GM21526 (cell line): ENCODE results near the gene PHEX.
"Not testable (repeated sequence)": the region's sequence is repeated elsewhere in the genome, so short reads cannot be mapped to it uniquely, and the experiment has no call there.

Experiments used
- ATAC-seq: cut with Tn5 transposase; IDR thresholded peaks from one replicate; pipeline ENCODE4 v1.9.1; 2021; ENCODE audit warnings: moderate library complexity; ENCODE audit not compliant: unreplicated experiment, low FRiP score

The PHEX gene

GRCh38 chrX:22203186-22203585 is 171.1 kb downstream of the PHEX start:
- ATAC-seq = no peak

- no peak for ATAC-seq
These were observed 174.7 kb downstream of the PHEX start for GRCh38 chrX:22206781-22207180.

GRCh38 chrX:22220941-22221340 is 188.8 kb downstream of the PHEX start:
- ATAC-seq = no peak

- no peak for ATAC-seq
These were observed 202.3 kb downstream of the PHEX start for GRCh38 chrX:22234380-22234779.

- no peak for ATAC-seq
These were observed 205.4 kb downstream of the PHEX start for GRCh38 chrX:22237479-22237878.

GRCh38 chrX:22246620-22247019 is 214.5 kb downstream of the PHEX start:
- no peak for ATAC-seq

- no peak for ATAC-seq
These were observed 215.0 kb downstream of the PHEX start for GRCh38 chrX:22247169-22247568.

GRCh38 chrX:22248401-22248800 is 216.3 kb downstream of the PHEX start:
- no peak for ATAC-seq

- ATAC-seq = no peak
These were observed 217.2 kb downstream of the PHEX start for GRCh38 chrX:22249371-22249770.

GRCh38 chrX:22268706-22269105 is 236.6 kb downstream of the PHEX start:
- no peak for ATAC-seq

- ATAC-seq = no peak
These were observed 240.5 kb downstream of the PHEX start, which contains the start of gene CBLL2 for GRCh38 chrX:22272613-22273012. Gene CBLL2 (plus strand): TSS chrX:22272913. CDS start chrX:22272992, 79 bp downstream.

- ATAC-seq = no peak
These were observed 241.7 kb downstream of the PHEX start for GRCh38 chrX:22273714-22274317.

GRCh38 chrX:22276781-22277180 is 244.7 kb downstream of the PHEX start:
- ATAC-seq = no peak

- no peak for ATAC-seq
These were observed 246.2 kb downstream of the PHEX start for GRCh38 chrX:22278375-22278774.

- not testable (repeated sequence) for ATAC-seq
These were observed 257.1 kb downstream of the PHEX start for GRCh38 chrX:22289209-22289608.

GRCh38 chrX:22296871-22297270 is 264.7 kb downstream of the PHEX start:
- ATAC-seq = no peak

GRCh38 chrX:22300130-22300529 is 268.0 kb downstream of the PHEX start:
- peak; percentile 72 for ATAC-seq
